SKM-1 (cell line): ENCODE results near the gene CELA3A.
"Not testable (repeated sequence)": the region's sequence is repeated elsewhere in the genome, so short reads cannot be mapped to it uniquely, and the experiment has no call there.

Experiments
- DNase-seq: peaks from one replicate; lab custom pipeline; 2025; ENCODE audit not compliant: unreplicated experiment; lab: John Stamatoyannopoulos, UW

The CELA3A gene

GRCh38 chr1:22014575-22015206 is 13.2 kb downstream of the CELA3A start:
- not testable (repeated sequence) for DNase-seq

DNA sequence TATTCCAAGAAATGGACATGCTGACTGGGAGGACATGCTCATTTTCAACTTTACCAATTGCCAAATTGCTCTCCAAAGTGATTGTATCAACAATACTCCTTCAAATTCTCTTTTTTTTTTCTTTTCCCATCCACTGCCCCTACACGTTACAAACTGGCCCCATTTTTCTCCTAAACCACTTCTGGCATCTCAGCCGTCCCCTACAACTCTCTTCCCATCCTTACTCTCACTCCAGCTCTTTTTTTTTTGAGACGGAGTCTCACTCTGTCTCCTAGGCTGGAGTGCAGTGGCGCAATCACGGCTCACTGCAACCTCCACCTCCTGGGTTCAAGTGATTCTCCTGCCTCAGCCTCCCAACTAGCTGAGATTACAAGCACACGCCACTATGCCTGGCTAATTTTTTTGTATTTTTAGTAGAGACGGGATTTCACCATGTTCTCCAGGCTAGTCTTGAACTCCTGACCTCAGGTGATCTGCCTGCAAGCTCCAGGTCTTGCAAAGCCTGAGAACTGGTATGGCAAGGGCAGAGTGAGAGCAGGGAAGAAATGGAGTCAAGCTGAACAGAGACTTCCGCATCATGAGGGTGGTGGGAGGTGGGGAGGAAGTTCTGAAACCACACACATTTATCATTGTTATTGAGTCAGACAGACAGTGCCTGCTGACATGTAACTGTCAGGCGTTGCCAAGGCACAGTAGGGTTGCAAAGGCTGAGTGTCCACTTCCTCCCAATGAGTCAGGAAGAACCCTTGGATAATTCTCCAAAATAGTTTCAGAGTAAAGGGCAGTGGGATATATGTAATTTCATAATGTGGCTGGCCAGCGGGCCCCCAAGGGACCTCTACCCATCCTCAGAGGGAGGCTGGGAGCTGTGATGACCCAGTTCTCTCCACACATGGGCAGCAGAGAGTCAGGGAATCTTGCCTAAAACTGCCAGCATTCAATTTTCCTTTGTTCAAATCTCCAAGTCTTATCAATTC is 17.4 kb downstream of the CELA3A start:
- DNase-seq = peak; percentile 87

DNA sequence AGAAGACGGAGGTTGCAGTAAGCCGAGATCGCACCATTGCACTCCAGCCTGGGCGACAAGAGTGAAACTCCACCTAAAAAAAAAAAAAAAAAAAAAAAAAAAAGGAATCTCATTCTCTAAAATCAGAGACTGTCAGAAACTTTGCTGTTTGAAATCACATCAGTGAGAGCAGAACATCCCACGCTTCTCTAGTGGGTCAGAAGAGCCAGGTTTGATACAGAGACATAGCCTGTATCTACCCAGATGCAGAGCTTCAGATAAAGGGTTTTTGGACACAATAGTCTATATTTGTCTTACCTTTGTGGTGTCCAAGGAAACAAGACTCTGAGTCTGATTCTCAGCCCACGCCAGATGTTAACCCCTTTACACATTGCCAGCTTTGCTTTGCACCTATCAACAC is 19.6 kb downstream of the CELA3A start:
- DNase-seq = no peak

- no peak for DNase-seq
These were observed 23.3 kb downstream of the CELA3A start for GRCh38 chr1:22024485-22025367.

GRCh38 chr1:22025368-22026155 is 24.1 kb downstream of the CELA3A start:
- peak; percentile 86 for DNase-seq

DNA sequence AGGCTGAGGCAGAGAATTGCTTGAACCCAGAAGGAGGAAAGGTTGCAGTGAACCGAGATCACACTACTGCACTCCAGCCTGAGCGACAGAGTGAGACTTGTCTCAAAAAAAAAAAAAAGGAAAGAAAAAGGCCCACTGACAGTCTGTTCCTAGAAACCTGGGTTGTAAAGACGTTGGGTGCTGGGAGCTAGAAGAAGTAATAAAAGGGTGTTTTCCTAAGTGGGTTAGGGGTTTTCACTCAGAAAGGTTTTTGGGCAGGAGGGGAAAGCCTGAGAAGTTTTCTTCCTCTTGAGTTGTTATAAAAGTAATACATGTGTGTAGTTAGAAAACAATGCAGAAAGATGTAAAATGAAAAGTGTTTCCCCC is 25.4 kb downstream of the CELA3A start:
- DNase-seq = no peak

DNA sequence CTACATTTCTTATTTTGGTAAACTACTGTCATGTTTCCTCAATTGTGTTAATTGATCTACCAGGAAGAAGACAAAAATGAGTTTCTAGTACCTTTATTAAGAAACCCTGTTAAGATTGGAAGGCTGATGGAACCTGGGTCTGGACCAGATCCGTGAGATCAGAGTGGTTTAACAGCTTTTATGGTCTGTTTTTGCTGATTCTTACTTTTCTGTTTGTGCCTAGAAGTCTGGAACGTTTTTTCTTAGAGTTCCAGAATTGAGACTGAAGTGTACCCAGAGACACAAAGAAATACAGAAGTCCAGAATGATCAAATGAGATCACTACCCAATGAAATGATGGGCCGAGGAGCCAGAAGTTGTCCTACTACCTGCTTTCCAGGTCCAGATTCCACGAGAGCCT is 28.6 kb downstream of the CELA3A start:
- DNase-seq = no peak

DNA sequence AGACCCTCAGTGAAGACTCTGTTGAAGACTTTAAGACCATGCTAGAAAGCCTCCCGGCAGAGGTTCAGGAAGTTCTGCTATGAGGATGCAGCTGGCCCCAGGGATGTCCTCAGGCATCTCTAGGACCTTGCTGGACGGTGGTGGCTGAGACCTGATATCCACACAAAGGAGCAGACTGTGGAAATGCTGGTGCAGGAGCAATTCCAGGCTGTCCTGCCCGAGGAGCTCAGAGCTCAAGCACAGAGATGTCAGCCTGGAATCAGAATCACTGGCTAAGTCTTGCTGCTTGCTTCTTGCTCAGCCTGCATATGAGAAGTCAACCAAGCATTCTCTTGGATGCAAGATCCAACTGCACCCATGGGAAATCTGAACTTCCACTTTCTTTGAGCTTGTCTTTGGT is 29.0 kb downstream of the CELA3A start:
- DNase-seq = no peak

- no peak for DNase-seq
These were observed 29.9 kb downstream of the CELA3A start for GRCh38 chr1:22031214-22031962.

- not testable (repeated sequence) for DNase-seq
These were observed 33.4 kb downstream of the CELA3A start for GRCh38 chr1:22034834-22035233.

- no peak for DNase-seq
These were observed 36.1 kb downstream of the CELA3A start for GRCh38 chr1:22037520-22037919.

- DNase-seq = no peak
These were observed 36.6 kb downstream of the CELA3A start for GRCh38 chr1:22038036-22038435.

DNA sequence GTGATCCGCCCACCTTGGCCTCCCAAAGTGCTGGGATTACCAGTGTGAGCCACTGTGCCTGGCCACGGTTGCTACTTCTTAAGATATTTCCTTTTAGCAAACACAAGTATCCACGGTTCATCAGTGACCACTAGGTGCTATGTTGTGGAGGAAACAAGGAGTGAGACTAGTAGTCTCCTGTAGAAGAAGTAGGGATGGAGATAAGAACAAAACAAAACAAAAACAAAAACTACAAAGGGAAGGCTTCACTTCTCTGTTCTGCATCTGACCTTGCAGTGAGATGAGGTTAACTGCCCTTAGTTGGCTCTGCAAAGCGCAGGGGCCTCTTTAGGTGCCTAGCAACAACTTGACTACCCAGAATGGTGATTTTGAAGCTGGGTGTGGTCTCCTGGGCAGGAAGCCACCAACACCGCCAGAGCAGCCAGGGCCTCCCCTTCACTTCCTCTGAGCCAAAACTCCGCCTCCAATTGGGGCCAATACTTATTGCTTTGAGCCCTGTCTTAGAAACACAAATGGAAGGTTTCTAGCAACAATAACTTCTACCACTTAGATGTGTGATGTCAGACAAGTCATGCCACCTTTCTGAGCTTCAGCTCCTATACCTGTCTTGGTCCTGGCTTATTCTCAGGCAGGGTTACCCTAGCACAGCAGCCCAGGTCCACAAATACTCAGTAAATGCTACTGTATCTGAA is 38.3 kb downstream of the CELA3A start:
- peak; percentile 98 for DNase-seq

DNA sequence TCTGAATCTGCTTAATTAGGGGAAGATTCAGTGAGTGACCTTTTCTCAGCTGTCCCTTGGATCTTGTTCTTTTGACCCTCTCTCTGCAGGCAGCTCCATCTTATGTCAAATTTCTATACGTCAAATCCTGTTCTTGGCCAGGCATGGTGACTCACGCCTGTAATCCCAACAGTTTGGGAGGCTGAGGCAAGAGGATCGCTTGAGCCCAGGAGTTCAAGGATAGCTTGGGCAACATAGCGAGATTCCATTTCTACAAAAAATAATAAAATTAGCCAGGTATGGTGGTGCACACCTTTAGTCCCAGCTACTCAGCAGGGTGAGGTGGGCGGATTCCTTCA is 38.8 kb downstream of the CELA3A start:
- DNase-seq = no peak

DNA sequence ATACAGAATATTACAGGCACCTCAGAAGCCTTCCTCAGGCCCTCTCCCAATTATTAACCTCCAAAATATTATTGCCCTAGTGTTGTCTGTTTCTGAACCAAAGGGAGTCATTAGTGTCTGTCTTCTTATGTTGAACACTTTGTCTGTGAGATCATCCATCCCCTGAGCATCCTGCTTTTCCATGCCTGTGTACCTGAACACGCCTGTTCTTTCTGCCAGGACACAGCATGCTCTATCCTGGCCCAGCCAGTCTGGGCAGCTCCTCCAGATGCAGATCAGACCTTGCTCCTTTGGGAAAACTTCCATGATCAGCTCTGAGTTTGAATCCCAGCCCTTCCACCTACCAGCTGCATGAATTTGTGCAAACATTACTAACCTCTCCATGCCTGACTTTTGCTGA is 40.0 kb downstream of the CELA3A start:
- DNase-seq = no peak

GRCh38 chr1:22043198-22043769 is 41.8 kb downstream of the CELA3A start:
- no peak for DNase-seq

DNA sequence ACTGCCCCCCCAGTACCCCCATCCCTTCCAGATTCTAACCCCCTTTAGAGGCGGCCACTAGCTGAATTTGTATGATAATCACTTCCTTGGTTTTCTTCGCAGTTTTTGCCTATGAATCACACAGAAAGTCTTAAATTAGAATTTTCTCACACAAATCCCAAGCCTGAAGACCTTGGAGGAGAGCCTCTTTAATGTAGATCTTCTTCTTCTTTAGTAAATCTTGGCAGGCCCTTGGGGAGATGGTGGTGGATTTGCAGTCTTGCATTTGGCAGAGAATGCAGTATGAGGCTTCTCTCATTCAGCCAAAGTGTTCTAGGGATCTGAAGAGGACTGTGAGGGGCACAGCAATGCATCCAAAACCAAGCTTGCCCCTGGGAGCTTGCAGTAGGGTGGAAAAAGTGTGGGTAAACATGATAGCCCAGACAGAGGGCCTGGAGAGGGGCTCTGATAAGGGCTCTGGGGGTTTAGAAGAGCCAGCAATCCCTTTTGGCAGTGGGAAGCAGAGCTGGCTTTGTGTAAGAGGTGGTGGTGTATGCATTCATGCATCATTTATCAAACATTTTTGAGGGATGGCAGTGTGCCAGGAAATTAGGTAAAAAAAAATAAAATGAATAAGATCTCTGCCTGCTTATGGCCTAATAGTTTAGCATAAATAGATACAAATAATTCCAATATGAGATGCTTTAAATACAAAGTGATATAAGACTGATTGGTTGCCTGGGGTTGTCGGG is 43.4 kb downstream of the CELA3A start:
- no peak for DNase-seq

- DNase-seq = no peak
These were observed 44.3 kb downstream of the CELA3A start for GRCh38 chr1:22045604-22046228.
